Measurements from ENCODE around the gene PIAS4. TPM values are rescaled to one million over a fixed set of nuclear protein-coding genes. Genes with fewer than 3 reads are reported as not detected.

The PIAS4 gene
- total RNA-seq, 1 donor from 2014 or later = 48.0 TPM

DNA sequence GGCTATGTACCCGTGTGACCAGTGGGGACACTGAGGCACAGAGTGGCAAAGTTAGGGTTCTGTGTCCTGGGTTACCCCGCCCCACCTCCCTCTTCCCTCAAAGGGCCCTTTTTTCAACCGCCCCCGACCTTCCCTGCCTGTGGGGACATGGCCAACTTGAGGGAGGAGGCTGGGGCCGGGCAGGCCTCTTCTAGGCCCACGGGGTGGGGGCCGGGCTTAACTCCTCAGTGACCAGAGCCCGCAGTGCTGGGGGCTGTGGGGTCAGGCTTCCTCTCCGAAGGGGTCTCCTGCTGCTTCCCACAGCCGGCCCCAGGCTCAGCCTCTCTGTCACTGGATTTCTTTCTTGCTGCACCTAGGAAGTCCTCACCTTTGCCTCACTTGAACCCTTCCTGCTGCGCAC is 23.9 kb downstream of the PIAS4 start:
- H3K27ac Mint-ChIP-seq = no peak overlapping the region

DNA sequence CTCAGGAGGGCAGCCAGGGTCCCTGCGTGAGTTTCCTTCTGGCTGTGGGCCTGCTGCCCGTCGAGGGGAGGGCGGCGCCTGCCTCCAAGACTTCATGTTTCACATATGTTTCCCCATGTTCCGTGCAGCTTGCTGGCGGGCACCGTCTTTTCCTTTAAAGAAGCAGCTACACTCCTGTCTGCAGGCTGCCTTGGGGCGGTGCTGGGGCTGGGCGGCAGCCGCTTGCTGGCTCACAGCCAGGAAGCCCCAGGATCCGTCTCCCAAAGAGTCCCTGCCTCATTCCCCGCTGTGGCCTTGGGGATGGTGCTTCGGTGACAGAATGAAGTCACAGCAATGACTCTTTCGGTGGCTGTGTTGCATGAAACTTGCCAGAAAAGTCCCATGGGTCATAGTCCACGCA is 24.9 kb downstream of the PIAS4 start:
- Mint-ChIP-seq H3K4me3 (no peak overlapping the region), H3K27me3 (ENCODE audit: low read depth) (no peaks in the 10 kb centered on the region), H3K27ac (no peak overlapping the region), H3K9me3 (no peaks in the 10 kb centered on the region), H3K4me1 (no peaks in the 10 kb centered on the region), H3K36me3 (peaks cover 3% of the 10 kb centered on the region)
- TF ChIP-seq, protein P1, sequence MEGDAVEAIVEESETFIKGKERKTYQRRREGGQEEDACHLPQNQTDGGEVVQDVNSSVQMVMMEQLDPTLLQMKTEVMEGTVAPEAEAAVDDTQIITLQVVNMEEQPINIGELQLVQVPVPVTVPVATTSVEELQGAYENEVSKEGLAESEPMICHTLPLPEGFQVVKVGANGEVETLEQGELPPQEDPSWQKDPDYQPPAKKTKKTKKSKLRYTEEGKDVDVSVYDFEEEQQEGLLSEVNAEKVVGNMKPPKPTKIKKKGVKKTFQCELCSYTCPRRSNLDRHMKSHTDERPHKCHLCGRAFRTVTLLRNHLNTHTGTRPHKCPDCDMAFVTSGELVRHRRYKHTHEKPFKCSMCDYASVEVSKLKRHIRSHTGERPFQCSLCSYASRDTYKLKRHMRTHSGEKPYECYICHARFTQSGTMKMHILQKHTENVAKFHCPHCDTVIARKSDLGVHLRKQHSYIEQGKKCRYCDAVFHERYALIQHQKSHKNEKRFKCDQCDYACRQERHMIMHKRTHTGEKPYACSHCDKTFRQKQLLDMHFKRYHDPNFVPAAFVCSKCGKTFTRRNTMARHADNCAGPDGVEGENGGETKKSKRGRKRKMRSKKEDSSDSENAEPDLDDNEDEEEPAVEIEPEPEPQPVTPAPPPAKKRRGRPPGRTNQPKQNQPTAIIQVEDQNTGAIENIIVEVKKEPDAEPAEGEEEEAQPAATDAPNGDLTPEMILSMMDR (IDR thresholded peaks at IDR 0.05; ENCODE audit: unreplicated experiment) = no peak
- no peak for DNase-seq (ENCODE audit: low spot score in 2 of 2, unreplicated experiment in 2 of 2)

More for the DNA sequence above, 23.9 kb downstream of the PIAS4 start:
- H3K4me3 Mint-ChIP-seq = no peak overlapping the region
- H3K9me3 Mint-ChIP-seq = no peaks in the 10 kb centered on the region
- no peak for DNase-seq (ENCODE audit: low spot score in 2 of 2, unreplicated experiment in 2 of 2)
- H3K4me1 Mint-ChIP-seq = no peaks in the 10 kb centered on the region
- H3K36me3 Mint-ChIP-seq = peaks cover 10% of the 10 kb centered on the region
- TF ChIP-seq, protein P1 (IDR thresholded peaks at IDR 0.05; ENCODE audit: unreplicated experiment) = no peak
- H3K27me3 Mint-ChIP-seq (ENCODE audit: low read depth) = no peaks in the 10 kb centered on the region

DNA sequence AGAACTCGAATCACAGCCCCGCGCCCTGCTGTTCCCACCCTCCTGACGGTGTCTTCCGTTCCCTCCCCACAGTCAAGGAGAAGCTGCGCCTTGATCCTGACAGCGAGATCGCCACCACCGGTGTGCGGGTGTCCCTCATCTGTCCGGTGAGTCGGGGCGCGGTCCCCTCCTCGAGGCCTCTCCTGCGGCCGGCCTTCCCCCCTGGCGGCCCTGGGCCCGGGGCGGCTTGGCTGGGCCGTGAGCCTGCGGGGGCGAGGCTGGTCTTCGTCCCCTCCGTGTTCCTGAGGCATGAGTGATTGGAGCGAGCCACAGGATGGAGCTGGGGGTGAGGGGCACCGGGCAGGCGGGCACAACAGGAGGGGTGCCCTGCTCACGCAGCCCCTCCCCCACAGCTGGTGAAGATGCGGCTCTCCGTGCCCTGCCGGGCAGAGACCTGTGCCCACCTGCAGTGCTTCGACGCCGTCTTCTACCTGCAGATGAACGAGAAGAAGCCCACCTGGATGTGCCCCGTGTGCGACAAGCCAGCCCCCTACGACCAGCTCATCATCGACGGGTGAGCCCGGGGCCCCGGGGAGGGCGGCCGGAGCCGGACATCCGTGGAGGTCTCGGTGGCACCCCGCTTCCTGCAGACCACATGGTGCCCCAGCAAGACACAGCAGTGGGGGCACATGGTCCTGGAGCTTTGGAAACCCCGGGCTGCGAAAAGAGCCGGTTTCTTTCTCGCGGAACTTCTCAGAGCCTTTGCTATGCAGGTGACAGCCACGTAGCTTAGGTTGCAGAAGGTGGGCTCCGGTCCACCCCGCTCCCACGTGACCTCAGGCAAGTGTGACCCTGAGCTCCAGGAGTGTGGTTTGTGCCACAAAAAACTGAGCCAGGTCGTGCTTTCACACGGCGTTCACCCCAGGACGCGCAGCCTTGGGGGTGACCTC is 25.8 kb downstream of the PIAS4 start:
- no peak for DNase-seq (ENCODE audit: low spot score in 2 of 2, unreplicated experiment in 2 of 2)
- TF ChIP-seq, protein P1 (IDR thresholded peaks at IDR 0.05; ENCODE audit: unreplicated experiment) = no peak
- Mint-ChIP-seq H3K4me3 (no peak overlapping the region), H3K9me3 (no peaks in the 10 kb centered on the region), H3K36me3 (peaks cover 5% of the 10 kb centered on the region), H3K27ac (no peak overlapping the region), H3K4me1 (no peaks in the 10 kb centered on the region), H3K27me3 (ENCODE audit: low read depth) (no peaks in the 10 kb centered on the region)

DNA sequence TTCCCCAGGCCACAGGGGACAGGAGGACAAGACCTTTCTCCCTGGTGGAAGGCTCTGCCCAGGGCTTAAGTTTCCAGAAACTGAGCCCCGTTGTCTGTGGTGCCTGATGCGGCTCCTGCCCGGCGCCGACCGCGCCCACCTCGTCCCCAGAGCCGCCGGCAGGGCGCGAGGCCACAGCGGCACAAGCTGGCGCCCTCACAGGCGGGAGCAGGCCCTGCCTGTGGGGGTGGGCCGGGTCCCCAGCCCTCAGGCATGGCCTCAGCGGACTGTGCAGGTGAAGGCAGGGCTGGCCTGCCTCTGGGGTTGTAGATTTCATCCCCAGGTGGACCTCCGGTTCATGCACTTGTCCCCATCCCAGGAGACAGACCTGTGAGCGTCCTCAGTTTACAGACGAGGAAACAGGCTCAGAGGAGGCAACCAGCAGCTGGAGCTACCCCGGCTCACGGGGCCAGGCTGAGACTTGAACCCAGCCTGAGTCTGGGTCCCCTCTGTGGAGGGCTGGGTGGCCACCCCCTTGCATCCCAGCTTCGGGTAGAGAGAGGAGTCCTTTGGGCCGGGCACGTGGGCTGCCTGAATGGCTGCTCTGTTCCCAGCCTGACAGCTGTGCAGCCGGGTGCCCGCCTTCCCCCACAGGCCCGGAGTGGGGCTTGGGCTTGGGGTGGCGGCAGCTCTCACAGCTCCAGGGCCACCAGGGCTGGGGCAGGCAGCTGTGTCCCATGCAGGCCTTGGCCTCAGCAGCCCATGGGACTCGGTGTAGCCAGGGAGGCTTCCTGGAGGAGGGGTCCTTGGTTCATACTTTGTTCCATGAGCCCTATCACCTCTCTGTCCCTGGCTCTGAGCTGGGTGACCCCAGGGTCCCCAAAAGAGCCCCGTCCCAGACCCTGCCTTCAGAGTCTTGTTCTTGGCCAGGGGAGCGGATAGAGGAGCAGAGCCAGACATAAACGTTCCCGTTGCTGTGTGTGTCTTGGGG is 26.8 kb downstream of the PIAS4 start:
- no peak overlapping the region for H3K27ac Mint-ChIP-seq
- peaks cover 5% of the 10 kb centered on the region for H3K36me3 Mint-ChIP-seq
- no peaks in the 10 kb centered on the region for H3K27me3 Mint-ChIP-seq (ENCODE audit: low read depth)
- H3K9me3 Mint-ChIP-seq = no peaks in the 10 kb centered on the region
- H3K4me1 Mint-ChIP-seq = no peaks in the 10 kb centered on the region
- H3K4me3 Mint-ChIP-seq = no peak overlapping the region
- DNase-seq (ENCODE audit: low spot score in 2 of 2, unreplicated experiment in 2 of 2) = no peak
- TF ChIP-seq, protein P1 (IDR thresholded peaks at IDR 0.05; ENCODE audit: unreplicated experiment) = no peak

DNA sequence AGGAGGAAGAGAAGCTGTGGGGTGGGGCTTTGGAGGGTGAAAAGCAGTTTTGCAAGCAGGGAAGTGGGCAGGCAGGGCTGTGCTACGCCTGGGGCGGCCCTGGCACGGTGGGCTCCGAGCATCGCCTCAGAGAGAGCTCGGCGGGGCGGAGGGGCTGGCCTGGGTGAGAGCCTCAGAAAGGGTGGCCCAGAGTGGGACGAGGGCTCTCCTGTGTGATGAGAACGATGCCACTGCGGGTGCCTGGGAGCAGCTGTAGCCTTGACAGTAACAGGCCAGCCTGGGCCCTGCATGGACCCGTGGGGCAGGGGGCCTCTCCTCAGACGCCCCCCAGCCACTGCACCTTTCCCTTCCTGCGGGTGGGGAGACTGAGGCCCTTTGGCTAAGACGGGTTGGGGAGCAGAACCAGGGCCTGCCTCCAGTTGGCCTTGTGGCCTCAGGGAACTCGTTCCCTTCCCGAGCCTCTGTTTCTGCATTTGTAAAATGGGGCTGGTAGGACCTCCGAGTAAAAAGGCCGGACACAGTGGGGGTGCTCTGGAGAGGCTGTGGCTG is 27.6 kb downstream of the PIAS4 start:
- DNase-seq (ENCODE audit: low spot score in 2 of 2, unreplicated experiment in 2 of 2) = no peak
- no peaks in the 10 kb centered on the region for H3K4me1 Mint-ChIP-seq
- no peaks in the 10 kb centered on the region for H3K9me3 Mint-ChIP-seq
- TF ChIP-seq, protein P1 (IDR thresholded peaks at IDR 0.05; ENCODE audit: unreplicated experiment) = no peak
- peaks cover 6% of the 10 kb centered on the region for H3K36me3 Mint-ChIP-seq
- no peaks in the 10 kb centered on the region for H3K27me3 Mint-ChIP-seq (ENCODE audit: low read depth)
- no peak overlapping the region for H3K27ac Mint-ChIP-seq
- H3K4me3 Mint-ChIP-seq = no peak overlapping the region
